HG03095 (cell line): ENCODE results near the gene CDH23.

Source experiments
- ATAC-seq: cut with Tn5 transposase; IDR thresholded peaks from one replicate; pipeline ENCODE4 v1.9.1; 2021; ENCODE audit warnings: moderate library complexity; ENCODE audit not compliant: unreplicated experiment

The CDH23 gene

GRCh38 chr10:71761541-71762113 is 364.9 kb downstream of the CDH23 start:
- ATAC-seq: no peak

GRCh38 chr10:71762324-71762723 is 365.6 kb downstream of the CDH23 start:
- ATAC-seq: no peak

- ATAC-seq: no peak
Observed at GRCh38 chr10:71763352-71764127, 366.8 kb downstream of the CDH23 start.

GRCh38 chr10:71765176-71765904 is 368.6 kb downstream of the CDH23 start:
- no peak for ATAC-seq

GRCh38 chr10:71765906-71766716 is 369.4 kb downstream of the CDH23 start:
- no peak for ATAC-seq

GRCh38 chr10:71766717-71767419 is 370.1 kb downstream of the CDH23 start:
- no peak for ATAC-seq

GRCh38 chr10:71767420-71768035 is 370.8 kb downstream of the CDH23 start:
- no peak for ATAC-seq

- peak; percentile 12 for ATAC-seq
Observed at GRCh38 chr10:71769279-71769823, 372.6 kb downstream of the CDH23 start.

- ATAC-seq: no peak
Observed at GRCh38 chr10:71770255-71770654, 373.5 kb downstream of the CDH23 start.

- ATAC-seq: no peak
Observed at GRCh38 chr10:71770789-71771188, 374.1 kb downstream of the CDH23 start.

GRCh38 chr10:71771204-71771603 is 374.5 kb downstream of the CDH23 start:
- no peak for ATAC-seq

GRCh38 chr10:71771821-71772617 is 375.3 kb downstream of the CDH23 start:
- ATAC-seq: no peak

GRCh38 chr10:71772832-71773220 is 376.1 kb downstream of the CDH23 start:
- ATAC-seq: no peak

- ATAC-seq: peak; percentile 51
Observed at GRCh38 chr10:71773221-71773971, 376.7 kb downstream of the CDH23 start, which contains the start of gene VSIR. Gene VSIR, minus strand, starts transcription at chr10:71773520. Its CDS starts 81 bp downstream, at chr10:71773439.

- ATAC-seq: no peak
Observed at GRCh38 chr10:71774916-71775702, 378.4 kb downstream of the CDH23 start.

- no peak for ATAC-seq
Observed at GRCh38 chr10:71776481-71776925, 379.8 kb downstream of the CDH23 start.
